Measurements from ENCODE around the gene SPACA9.

The SPACA9 gene

DNA sequence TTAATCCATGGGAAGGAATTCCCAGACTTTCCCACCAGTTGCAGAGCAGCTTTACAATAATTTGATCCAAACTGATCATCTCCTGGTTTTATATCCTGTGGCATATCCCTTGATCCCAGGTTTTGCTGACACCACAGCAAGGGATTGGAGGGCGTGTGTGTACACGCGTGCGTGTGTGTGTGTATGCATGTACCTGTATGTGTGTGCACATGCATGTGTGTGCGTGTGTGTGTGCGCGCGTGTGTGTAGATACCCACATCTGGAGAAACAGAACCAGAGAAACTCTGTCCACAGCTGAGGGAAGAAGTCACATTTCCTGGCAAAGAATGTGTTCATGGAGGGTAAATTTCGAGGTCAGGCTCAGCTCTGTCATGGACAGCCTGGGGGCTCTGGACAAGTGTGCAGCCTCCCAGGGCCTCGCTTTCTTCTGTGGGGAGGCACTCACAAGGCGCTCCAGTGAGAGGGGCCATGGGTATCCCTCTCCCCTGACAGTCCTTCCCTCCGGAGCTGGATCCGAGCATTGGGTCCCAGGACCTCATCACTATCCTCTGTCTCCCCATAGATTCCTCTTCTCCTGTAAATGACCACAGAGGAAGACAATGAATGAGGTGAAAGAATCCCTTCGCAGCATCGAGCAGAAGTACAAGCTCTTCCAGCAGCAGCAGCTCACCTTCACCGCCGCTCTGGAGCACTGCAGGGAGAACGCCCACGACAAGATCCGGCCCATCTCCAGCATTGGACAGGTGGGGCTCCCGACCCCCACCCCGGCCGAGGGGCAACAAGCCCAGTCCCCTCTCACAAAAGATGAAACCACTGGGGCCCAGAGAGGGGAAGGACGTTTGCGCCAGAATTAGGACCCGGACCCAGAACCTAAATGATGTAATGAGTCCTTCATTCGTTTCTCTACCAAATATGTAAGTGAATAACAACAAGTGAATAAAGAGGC lies 4.9 kb downstream of the SPACA9 start:
- Histone ChIP-seq H3K4me3 (ENCODE audit: low read length) (no peak overlapping the region), H3K36me3 (ENCODE audit: control insufficient read depth, insufficient read depth, low read length) (no peaks in the 10 kb centered on the region), H3K79me2 (ENCODE audit: control insufficient read depth, insufficient read depth, low read length) (no peaks in the 10 kb centered on the region), H3K4me2 (ENCODE audit: low read length) (no peak overlapping the region), H3K27me3 (ENCODE audit: insufficient read depth, low read length, poor library complexity) (no peaks in the 10 kb centered on the region), H4K5ac (ENCODE audit: low read length) (no peak overlapping the region), H3K9ac (ENCODE audit: low read length) (no peak overlapping the region), H4K8ac (ENCODE audit: low read depth, low read length) (no peak overlapping the region), H3K27ac (ENCODE audit: low read depth, low read length) (no peak overlapping the region), H3K79me1 (ENCODE audit: low read length) (no peaks in the 10 kb centered on the region), H3K18ac (ENCODE audit: low read length) (no peak overlapping the region), H2AK5ac (ENCODE audit: low read length) (no peak overlapping the region), H3K4ac (ENCODE audit: low read depth, low read length) (no peak overlapping the region), H2BK5ac (ENCODE audit: low read length) (no peak overlapping the region), H3K56ac (ENCODE audit: low read length) (no peak overlapping the region), H3K4me1 (ENCODE audit: control insufficient read depth, low read depth, low read length) (no peaks in the 10 kb centered on the region), H3K23ac (ENCODE audit: low read length) (no peak overlapping the region), H2BK120ac (ENCODE audit: low read depth, low read length) (no peak overlapping the region), H2BK15ac (replicated peaks; ENCODE audit: low read depth) (no peak overlapping the region)
- no CpG with 5 or more reads among the region's 27 CpGs for WGBS (ENCODE audit: extremely low coverage, insufficient coverage, low lambda C conversion rate)
- DNase-seq: no peak

DNA sequence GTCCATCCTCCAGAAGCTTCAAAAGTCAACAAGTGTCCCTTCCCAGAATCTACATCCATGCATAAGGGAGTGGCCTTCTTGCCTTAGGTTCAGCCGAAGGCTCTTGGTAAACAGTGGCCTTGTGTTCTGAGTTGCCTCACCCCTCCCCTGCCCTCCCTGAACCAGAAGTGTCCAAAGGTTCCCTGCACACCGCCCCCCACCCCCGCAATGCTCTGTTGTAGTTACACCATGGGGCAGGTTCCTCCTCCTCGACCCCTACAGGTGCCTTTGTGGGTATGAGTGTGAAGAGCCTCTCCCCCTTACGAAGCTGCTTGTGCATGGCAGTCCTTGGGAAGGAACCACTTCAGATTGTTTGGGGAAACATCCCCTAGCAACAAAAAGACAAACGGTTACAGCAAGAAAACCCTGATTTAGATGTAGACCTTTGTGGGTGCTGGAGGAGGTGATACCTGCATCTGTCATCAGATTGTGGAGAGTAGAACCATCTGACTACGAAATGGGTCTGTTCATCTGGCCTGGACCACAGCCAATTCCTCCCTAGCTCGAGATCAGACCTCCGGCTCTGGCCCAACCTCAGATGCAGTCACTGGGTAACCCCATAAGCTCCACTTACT lies 7.1 kb downstream of the SPACA9 start:
- no CpG with 5 or more reads among the region's 9 CpGs for WGBS (ENCODE audit: extremely low coverage, insufficient coverage, low lambda C conversion rate)
- no peak overlapping the region for H3K9ac ChIP-seq (ENCODE audit: low read length)
- DNase-seq: no peak

GRCh38 chr9:132886334-132886725 lies 7.6 kb downstream of the SPACA9 start:
- no peak overlapping the region for H2AK5ac ChIP-seq (ENCODE audit: low read length)
- H3K56ac ChIP-seq (ENCODE audit: low read length): no peak overlapping the region
- no peak overlapping the region for H3K4me2 ChIP-seq (ENCODE audit: low read length)
- no peaks in the 10 kb centered on the region for H3K36me3 ChIP-seq (ENCODE audit: control insufficient read depth, insufficient read depth, low read length)
- H3K79me1 ChIP-seq (ENCODE audit: low read length): no peaks in the 10 kb centered on the region
- no peak overlapping the region for H3K27ac ChIP-seq (ENCODE audit: low read depth, low read length)
- H4K8ac ChIP-seq (ENCODE audit: low read depth, low read length): no peak overlapping the region
- H3K4ac ChIP-seq (ENCODE audit: low read depth, low read length): no peak overlapping the region
- no peak overlapping the region for H2BK15ac ChIP-seq (replicated peaks; ENCODE audit: low read depth)
- no peaks in the 10 kb centered on the region for H3K4me1 ChIP-seq (ENCODE audit: control insufficient read depth, low read depth, low read length)
- no peaks in the 10 kb centered on the region for H3K27me3 ChIP-seq (ENCODE audit: insufficient read depth, low read length, poor library complexity)
- no peak overlapping the region for H3K9ac ChIP-seq (ENCODE audit: low read length)
- no peak overlapping the region for H3K23ac ChIP-seq (ENCODE audit: low read length)
- no peaks in the 10 kb centered on the region for H3K79me2 ChIP-seq (ENCODE audit: control insufficient read depth, insufficient read depth, low read length)
- H3K18ac ChIP-seq (ENCODE audit: low read length): no peak overlapping the region
- no CpG with 5 or more reads among the region's 6 CpGs for WGBS (ENCODE audit: extremely low coverage, insufficient coverage, low lambda C conversion rate)
- H2BK5ac ChIP-seq (ENCODE audit: low read length): no peak overlapping the region
- no peak overlapping the region for H2BK120ac ChIP-seq (ENCODE audit: low read depth, low read length)
- H4K5ac ChIP-seq (ENCODE audit: low read length): no peak overlapping the region
- no peak overlapping the region for H3K4me3 ChIP-seq (ENCODE audit: low read length)
- no peak for DNase-seq

More for the DNA sequence above, 7.1 kb downstream of the SPACA9 start:
- no peak overlapping the region for H3K4ac ChIP-seq (ENCODE audit: low read depth, low read length)
- no peak overlapping the region for H3K56ac ChIP-seq (ENCODE audit: low read length)
- no peaks in the 10 kb centered on the region for H3K36me3 ChIP-seq (ENCODE audit: control insufficient read depth, insufficient read depth, low read length)
- no peak overlapping the region for H4K8ac ChIP-seq (ENCODE audit: low read depth, low read length)
- no peaks in the 10 kb centered on the region for H3K79me2 ChIP-seq (ENCODE audit: control insufficient read depth, insufficient read depth, low read length)
- H4K5ac ChIP-seq (ENCODE audit: low read length): no peak overlapping the region
- H3K27ac ChIP-seq (ENCODE audit: low read depth, low read length): no peak overlapping the region
- H2BK120ac ChIP-seq (ENCODE audit: low read depth, low read length): no peak overlapping the region
- no peaks in the 10 kb centered on the region for H3K4me1 ChIP-seq (ENCODE audit: control insufficient read depth, low read depth, low read length)
- no peak overlapping the region for H3K23ac ChIP-seq (ENCODE audit: low read length)
- H2AK5ac ChIP-seq (ENCODE audit: low read length): no peak overlapping the region
- no peak overlapping the region for H3K4me2 ChIP-seq (ENCODE audit: low read length)
- no peaks in the 10 kb centered on the region for H3K79me1 ChIP-seq (ENCODE audit: low read length)
- H3K27me3 ChIP-seq (ENCODE audit: insufficient read depth, low read length, poor library complexity): no peaks in the 10 kb centered on the region
- no peak overlapping the region for H2BK15ac ChIP-seq (replicated peaks; ENCODE audit: low read depth)
- H3K4me3 ChIP-seq (ENCODE audit: low read length): no peak overlapping the region
- H2BK5ac ChIP-seq (ENCODE audit: low read length): no peak overlapping the region
- no peak overlapping the region for H3K18ac ChIP-seq (ENCODE audit: low read length)

DNA sequence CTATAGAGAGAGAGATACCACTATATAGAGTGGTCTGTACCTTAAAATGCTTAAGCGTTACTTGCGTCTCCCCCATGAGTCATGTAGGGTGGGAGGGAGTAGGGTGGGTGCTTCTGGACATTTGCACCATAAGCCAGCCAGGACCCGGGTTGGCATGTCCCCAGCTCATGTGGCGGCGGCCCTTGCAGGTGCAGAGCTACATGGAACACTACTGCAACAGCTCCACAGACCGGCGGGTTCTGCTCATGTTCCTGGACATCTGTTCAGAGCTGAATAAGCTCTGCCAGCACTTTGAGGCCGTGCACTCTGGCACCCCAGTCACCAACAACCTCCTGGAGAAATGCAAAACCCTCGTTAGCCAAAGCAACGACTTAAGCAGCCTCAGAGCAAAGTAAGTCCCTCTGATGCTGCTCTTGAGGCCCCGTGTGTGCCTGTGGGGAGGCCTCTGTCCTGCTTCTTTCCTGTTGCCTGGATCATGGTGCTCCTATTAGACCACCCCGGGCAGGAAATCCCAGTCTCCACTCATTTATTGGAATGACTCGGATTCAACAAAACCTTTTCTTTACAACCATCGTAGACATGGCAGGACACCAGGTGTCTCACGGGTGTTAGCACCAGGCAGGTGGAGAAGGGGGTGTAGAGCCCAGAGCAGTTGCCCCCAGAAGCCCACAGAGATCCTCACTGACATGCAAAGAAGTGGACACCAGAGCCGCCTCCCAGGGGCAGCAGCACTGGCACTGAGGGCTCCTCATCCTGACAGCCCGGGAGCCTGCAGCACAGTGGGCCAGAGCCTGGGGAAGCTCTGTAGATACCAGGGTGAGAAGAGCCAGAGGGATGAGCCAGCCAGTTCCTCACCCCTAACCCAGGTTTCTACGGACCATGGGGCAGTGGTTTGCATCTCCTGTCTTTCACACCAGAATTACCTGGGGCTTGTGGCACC lies 8.8 kb downstream of the SPACA9 start:
- Histone ChIP-seq H2BK5ac (ENCODE audit: low read length) (no peak overlapping the region), H3K27ac (ENCODE audit: low read depth, low read length) (no peak overlapping the region), H4K8ac (ENCODE audit: low read depth, low read length) (no peak overlapping the region), H3K4ac (ENCODE audit: low read depth, low read length) (no peak overlapping the region), H3K4me1 (ENCODE audit: control insufficient read depth, low read depth, low read length) (no peaks in the 10 kb centered on the region), H4K5ac (ENCODE audit: low read length) (no peak overlapping the region), H3K4me2 (ENCODE audit: low read length) (no peak overlapping the region), H3K9ac (ENCODE audit: low read length) (no peak overlapping the region), H3K23ac (ENCODE audit: low read length) (no peak overlapping the region), H2AK5ac (ENCODE audit: low read length) (no peak overlapping the region), H3K18ac (ENCODE audit: low read length) (no peak overlapping the region), H2BK120ac (ENCODE audit: low read depth, low read length) (no peak overlapping the region), H2BK15ac (replicated peaks; ENCODE audit: low read depth) (no peak overlapping the region), H3K27me3 (ENCODE audit: insufficient read depth, low read length, poor library complexity) (no peaks in the 10 kb centered on the region), H3K79me2 (ENCODE audit: control insufficient read depth, insufficient read depth, low read length) (no peaks in the 10 kb centered on the region), H3K36me3 (ENCODE audit: control insufficient read depth, insufficient read depth, low read length) (no peaks in the 10 kb centered on the region), H3K79me1 (ENCODE audit: low read length) (no peaks in the 10 kb centered on the region), H3K56ac (ENCODE audit: low read length) (no peak overlapping the region), H3K4me3 (ENCODE audit: low read length) (no peak overlapping the region)
- no CpG with 5 or more reads among the region's 18 CpGs for WGBS (ENCODE audit: extremely low coverage, insufficient coverage, low lambda C conversion rate)
- no peak for DNase-seq

DNA sequence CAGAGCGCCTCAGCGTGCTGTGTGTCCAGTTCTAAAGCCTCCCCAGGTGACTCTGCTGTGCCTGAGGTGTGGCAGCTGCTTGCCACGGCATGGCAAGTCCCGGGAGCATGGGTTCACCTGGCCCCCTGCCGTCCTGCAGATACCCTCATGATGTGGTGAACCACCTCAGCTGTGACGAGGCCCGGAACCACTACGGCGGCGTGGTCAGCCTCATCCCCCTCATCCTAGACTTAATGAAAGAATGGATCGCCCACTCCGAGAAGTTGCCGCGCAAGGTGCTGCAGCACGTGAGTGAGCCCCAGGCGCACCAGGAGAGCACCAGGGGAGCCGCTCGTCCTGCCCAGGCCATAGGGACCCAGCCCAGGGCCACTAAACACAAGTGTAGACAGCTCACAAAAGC lies 9.5 kb downstream of the SPACA9 start:
- H3K9ac ChIP-seq (ENCODE audit: low read length): no peak overlapping the region
- DNase-seq: no peak
- no CpG with 5 or more reads among the region's 18 CpGs for WGBS (ENCODE audit: extremely low coverage, insufficient coverage, low lambda C conversion rate)
- no peaks in the 10 kb centered on the region for H3K79me1 ChIP-seq (ENCODE audit: low read length)
- no peak overlapping the region for H2AK5ac ChIP-seq (ENCODE audit: low read length)
- no peaks in the 10 kb centered on the region for H3K36me3 ChIP-seq (ENCODE audit: control insufficient read depth, insufficient read depth, low read length)
- no peak overlapping the region for H3K27ac ChIP-seq (ENCODE audit: low read depth, low read length)
- no peaks in the 10 kb centered on the region for H3K79me2 ChIP-seq (ENCODE audit: control insufficient read depth, insufficient read depth, low read length)
- H3K4me1 ChIP-seq (ENCODE audit: control insufficient read depth, low read depth, low read length): no peaks in the 10 kb centered on the region
- no peak overlapping the region for H3K4ac ChIP-seq (ENCODE audit: low read depth, low read length)
- no peak overlapping the region for H4K8ac ChIP-seq (ENCODE audit: low read depth, low read length)
- no peak overlapping the region for H3K4me3 ChIP-seq (ENCODE audit: low read length)
- no peak overlapping the region for H4K5ac ChIP-seq (ENCODE audit: low read length)
- H3K56ac ChIP-seq (ENCODE audit: low read length): no peak overlapping the region
- no peaks in the 10 kb centered on the region for H3K27me3 ChIP-seq (ENCODE audit: insufficient read depth, low read length, poor library complexity)
- no peak overlapping the region for H2BK15ac ChIP-seq (replicated peaks; ENCODE audit: low read depth)
- no peak overlapping the region for H3K4me2 ChIP-seq (ENCODE audit: low read length)
- no peak overlapping the region for H2BK120ac ChIP-seq (ENCODE audit: low read depth, low read length)
- no peak overlapping the region for H3K23ac ChIP-seq (ENCODE audit: low read length)
- no peak overlapping the region for H3K18ac ChIP-seq (ENCODE audit: low read length)
- no peak overlapping the region for H2BK5ac ChIP-seq (ENCODE audit: low read length)
